ENCODE measurements around the gene BBS2. TPM values are rescaled to one million over a fixed set of nuclear protein-coding genes. Genes with fewer than 3 reads are reported as not detected.

The BBS2 gene
- total RNA-seq, 4 donors from 2014 or later = 29.4 to 51.2 (median 45.5) TPM

DNA sequence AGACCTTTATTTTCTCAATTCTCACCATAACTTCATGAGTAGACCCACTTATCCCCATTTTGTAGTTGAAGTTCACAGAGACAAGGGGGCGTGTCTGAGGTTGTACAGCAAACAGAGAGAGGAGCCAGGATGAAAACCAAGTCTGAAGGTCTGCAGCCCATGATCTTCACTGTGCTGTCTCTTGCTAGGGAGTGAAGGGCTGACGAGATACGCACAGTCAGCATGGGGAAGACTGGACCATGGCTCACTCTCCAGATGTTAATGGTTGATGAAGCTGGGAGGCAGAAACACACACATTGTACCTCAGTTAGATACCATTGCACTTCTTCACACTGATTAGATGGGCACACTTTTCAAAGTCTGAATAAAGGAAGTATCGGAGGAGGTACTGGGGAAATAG lies 39.3 kb upstream of the BBS2 start:
- Histone ChIP-seq H3K4me1 (no peaks in the 10 kb centered on the region), H3K27me3 (peaks cover 38% of the 10 kb centered on the region), H3K9me3 (no peaks in the 10 kb centered on the region), H3K4me3 (no peak overlapping the region), H3K36me3 (no peaks in the 10 kb centered on the region), H3K27ac (no peak overlapping the region)
- no peak for ATAC-seq
- no peak for TF ChIP-seq CTCF (IDR thresholded peaks at IDR 0.05)
- no peak for TF ChIP-seq EP300 (IDR thresholded peaks at IDR 0.05)
- TF ChIP-seq POLR2AphosphoS5 (IDR thresholded peaks at IDR 0.05) = no peak
- no peak for TF ChIP-seq POLR2A (IDR thresholded peaks at IDR 0.05)
- WGBS, 2 donors (ENCODE audit: low coverage in 1 of 2) = 80 to 100% methylated on average over 1 to 3 of the region's 4 CpGs

GRCh38 chr16:56558024-56558747 lies 38.4 kb upstream of the BBS2 start:
- Histone ChIP-seq H3K4me3 (no peak overlapping the region), H3K4me1 (no peaks in the 10 kb centered on the region), H3K27me3 (peaks cover 38% of the 10 kb centered on the region), H3K27ac (no peak overlapping the region), H3K36me3 (no peaks in the 10 kb centered on the region), H3K9me3 (no peaks in the 10 kb centered on the region)
- TF ChIP-seq POLR2A (IDR thresholded peaks at IDR 0.05) (no peak), CTCF (IDR thresholded peaks at IDR 0.05) (no peak), POLR2AphosphoS5 (IDR thresholded peaks at IDR 0.05) (no peak), EP300 (IDR thresholded peaks at IDR 0.05) (no peak)
- WGBS, 2 donors (ENCODE audit: low coverage in 1 of 2) = 44 to 56% methylated on average over 2 to 3 of the region's 8 CpGs
- ATAC-seq = no peak

DNA sequence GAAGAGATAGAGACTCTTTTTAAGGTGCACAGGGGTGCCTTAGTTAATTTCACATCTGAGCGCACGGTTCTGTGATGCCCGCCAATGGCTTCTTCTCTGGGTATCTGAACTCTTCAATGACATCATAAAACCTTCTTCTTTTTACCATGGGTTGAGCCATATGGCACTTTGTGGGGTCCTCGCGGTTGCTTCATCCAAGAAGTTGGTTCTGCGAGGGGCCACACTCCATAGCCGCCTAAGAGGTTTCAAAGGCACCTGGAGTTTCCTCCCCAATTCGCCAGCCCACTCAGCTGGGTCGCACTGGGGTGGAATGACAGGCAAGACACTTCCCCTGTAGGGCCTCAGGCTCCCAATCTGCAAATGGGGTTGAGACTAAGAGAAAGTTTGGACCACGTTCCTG lies 34.6 kb upstream of the BBS2 start:
- Histone ChIP-seq H3K27ac (no peak overlapping the region), H3K4me1 (peaks cover 0 to 13% (median 7%) of the 10 kb centered on the region in 3 donors), H3K27me3 (peaks cover 38% of the 10 kb centered on the region), H3K36me3 (no peaks in the 10 kb centered on the region), H3K4me3 (no peak overlapping the region), H3K9me3 (no peaks in the 10 kb centered on the region)
- WGBS, 2 donors (ENCODE audit: low coverage in 1 of 2) = 91 to 93% methylated on average over 7 to 9 of the region's 10 CpGs
- no peak for ATAC-seq
- no peak for TF ChIP-seq POLR2A (IDR thresholded peaks at IDR 0.05)
- TF ChIP-seq POLR2AphosphoS5 (IDR thresholded peaks at IDR 0.05) = no peak

DNA sequence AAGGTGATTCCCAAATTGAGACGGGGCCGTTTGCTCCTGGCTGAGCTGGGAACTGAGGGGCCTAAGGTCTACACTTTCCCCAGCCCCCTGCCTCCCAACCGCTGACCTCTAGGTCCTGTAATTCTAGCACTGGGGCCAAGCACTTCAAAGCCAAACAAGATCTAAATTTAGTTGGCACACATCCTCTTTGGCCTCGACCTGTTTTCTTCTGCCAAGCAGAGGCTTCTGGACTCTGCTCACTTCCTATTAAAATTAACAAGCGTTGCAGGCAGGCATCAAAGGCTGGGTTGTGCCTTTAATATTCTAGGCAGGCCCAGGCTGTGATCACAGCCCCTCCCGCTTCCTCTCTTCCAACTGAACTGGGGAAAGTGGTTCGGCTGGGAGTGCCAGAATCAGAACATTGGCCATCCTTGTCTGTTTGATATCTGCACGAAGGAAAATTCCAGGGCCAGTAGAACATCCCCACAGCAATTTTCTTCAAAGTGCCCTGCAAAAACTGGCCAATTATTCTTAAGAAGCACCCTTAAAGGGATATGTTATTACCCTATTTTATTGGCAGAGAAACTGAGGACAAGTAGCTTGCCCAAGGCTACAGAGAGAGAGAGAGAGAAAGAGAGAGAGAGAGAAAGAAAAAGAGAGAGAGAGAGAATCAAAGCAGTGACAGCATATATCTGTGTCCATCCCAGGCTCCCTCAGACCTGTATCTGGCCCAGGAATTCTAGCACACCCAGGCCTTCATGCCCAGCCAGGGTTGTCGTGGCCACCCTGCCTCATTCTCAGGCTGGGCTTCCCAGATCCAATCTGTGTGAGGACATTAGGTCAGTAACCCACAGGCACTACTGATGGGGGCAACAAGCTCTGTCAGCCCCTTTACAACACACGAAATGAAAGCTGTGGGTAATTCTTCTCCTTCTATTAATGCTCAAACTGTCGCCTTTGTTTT lies 32.2 kb upstream of the BBS2 start:
- no peak overlapping the region for H3K4me3 ChIP-seq
- no peak for TF ChIP-seq POLR2A (IDR thresholded peaks at IDR 0.05)
- no peak for TF ChIP-seq EP300 (IDR thresholded peaks at IDR 0.05)
- TF ChIP-seq CTCF (IDR thresholded peaks at IDR 0.05) = no peak
- no peak for TF ChIP-seq POLR2AphosphoS5 (IDR thresholded peaks at IDR 0.05)
- peaks cover 0 to 13% (median 7%) of the 10 kb centered on the region in 3 donors for H3K4me1 ChIP-seq
- H3K27ac ChIP-seq = peak overlapping the region in 2 of 4 donors; percentile 24 to 42
- H3K9me3 ChIP-seq = no peaks in the 10 kb centered on the region
- no peaks in the 10 kb centered on the region for H3K36me3 ChIP-seq
- WGBS, 2 donors (ENCODE audit: low coverage in 1 of 2) = 21 to 38% methylated on average over 5 to 11 of the region's 11 CpGs
- H3K27me3 ChIP-seq = peaks cover 33% of the 10 kb centered on the region
- ATAC-seq = no peak

GRCh38 chr16:56549744-56550385 lies 30.0 kb upstream of the BBS2 start:
- Histone ChIP-seq H3K27ac (no peak overlapping the region), H3K9me3 (no peaks in the 10 kb centered on the region), H3K27me3 (peaks cover 21% of the 10 kb centered on the region), H3K4me3 (no peak overlapping the region), H3K36me3 (no peaks in the 10 kb centered on the region), H3K4me1 (peaks cover 0 to 13% (median 7%) of the 10 kb centered on the region in 3 donors)
- TF ChIP-seq POLR2AphosphoS5 (IDR thresholded peaks at IDR 0.05) (no peak), POLR2A (IDR thresholded peaks at IDR 0.05) (no peak), CTCF (IDR thresholded peaks at IDR 0.05) (no peak), EP300 (IDR thresholded peaks at IDR 0.05) (no peak)
- ATAC-seq = no peak
- 85 to 100% methylated on average over 2 to 5 of the region's 5 CpGs for WGBS, 2 donors (ENCODE audit: low coverage in 1 of 2)
